ENCODE data around the gene PGM2.

PGM2 gene

DNA sequence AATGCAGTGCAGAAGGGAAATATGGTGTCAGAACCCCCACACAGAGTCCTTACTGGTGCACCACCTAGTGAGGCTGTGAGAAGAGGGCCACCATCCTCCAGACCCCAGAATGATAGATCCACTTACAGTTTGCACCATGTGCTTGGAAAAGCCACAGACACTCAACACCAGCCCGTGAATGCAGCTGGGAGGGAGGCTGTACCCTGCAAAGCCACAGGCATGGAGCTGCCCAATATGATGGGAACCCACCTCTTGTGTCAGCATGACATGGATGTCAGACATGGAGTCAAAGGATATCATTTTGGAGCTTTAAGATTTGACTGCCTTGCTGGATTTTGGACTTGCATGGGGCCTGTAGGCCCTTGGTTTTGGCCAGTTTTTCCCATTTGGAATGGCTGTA is 34.2 kb upstream of the PGM2 start:
- TF ChIP-seq, protein P1, sequence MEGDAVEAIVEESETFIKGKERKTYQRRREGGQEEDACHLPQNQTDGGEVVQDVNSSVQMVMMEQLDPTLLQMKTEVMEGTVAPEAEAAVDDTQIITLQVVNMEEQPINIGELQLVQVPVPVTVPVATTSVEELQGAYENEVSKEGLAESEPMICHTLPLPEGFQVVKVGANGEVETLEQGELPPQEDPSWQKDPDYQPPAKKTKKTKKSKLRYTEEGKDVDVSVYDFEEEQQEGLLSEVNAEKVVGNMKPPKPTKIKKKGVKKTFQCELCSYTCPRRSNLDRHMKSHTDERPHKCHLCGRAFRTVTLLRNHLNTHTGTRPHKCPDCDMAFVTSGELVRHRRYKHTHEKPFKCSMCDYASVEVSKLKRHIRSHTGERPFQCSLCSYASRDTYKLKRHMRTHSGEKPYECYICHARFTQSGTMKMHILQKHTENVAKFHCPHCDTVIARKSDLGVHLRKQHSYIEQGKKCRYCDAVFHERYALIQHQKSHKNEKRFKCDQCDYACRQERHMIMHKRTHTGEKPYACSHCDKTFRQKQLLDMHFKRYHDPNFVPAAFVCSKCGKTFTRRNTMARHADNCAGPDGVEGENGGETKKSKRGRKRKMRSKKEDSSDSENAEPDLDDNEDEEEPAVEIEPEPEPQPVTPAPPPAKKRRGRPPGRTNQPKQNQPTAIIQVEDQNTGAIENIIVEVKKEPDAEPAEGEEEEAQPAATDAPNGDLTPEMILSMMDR (IDR thresholded peaks at IDR 0.05; ENCODE audit: low read depth, low read length) = no peak
- no peak overlapping the region for H3K4me3 ChIP-seq (ENCODE audit: low read depth, low read length)
- in situ Hi-C loops (cut with HindIII; ENCODE audit: low sequenced_read_pairs) = no loop called here
- DNase-seq (ENCODE audit: low read depth, low spot score) = no peak

DNA sequence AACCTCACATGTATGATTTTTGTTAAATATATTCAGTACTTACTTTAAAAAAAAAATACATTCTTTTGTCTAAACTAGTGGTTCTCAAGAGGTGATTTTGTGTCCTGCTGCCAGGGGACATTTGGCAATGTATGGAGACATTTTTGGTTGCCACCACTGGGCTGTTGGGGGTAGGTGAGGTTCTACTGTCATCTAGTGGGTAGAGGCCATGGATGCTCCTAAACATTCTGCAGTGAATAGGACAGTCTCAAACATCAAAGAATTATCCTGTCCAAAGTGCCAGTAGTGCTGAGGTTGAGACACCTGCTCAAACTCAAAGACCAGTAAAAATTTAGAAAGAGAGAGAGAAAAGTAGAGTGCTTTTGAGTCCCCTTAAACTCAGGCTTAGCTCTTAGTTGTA is 32.9 kb upstream of the PGM2 start:
- in situ Hi-C loops (cut with HindIII; ENCODE audit: low sequenced_read_pairs) = no loop called here
- TF ChIP-seq, protein P1 (IDR thresholded peaks at IDR 0.05; ENCODE audit: low read depth, low read length) = peak; percentile 58
- H3K4me3 ChIP-seq (ENCODE audit: low read depth, low read length) = no peak overlapping the region
- DNase-seq (ENCODE audit: low read depth, low spot score) = peak; percentile 2

DNA sequence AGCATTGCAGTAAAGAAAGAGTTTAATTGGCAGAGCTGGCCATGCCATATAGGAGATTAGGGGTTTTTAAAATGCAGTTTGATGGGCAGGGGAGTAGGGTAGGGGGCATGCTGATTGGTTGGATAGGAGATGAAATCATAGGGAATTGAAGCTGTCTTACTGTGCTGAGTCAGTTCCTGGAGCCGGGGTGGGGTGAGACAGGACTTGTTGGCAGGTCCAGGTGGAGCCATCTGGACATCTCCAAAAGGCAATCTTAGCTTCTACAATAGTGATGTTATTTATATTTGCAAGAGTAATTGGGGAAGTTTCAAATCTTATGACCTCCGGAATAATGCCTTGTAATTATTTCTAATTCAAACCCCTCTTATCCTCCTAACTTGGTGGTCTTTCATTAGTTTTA is 32.4 kb upstream of the PGM2 start:
- TF ChIP-seq, protein P1 (IDR thresholded peaks at IDR 0.05; ENCODE audit: low read depth, low read length) = no peak
- DNase-seq (ENCODE audit: low read depth, low spot score) = no peak
- in situ Hi-C loops (cut with HindIII; ENCODE audit: low sequenced_read_pairs) = no loop called here
- no peak overlapping the region for H3K4me3 ChIP-seq (ENCODE audit: low read depth, low read length)

DNA sequence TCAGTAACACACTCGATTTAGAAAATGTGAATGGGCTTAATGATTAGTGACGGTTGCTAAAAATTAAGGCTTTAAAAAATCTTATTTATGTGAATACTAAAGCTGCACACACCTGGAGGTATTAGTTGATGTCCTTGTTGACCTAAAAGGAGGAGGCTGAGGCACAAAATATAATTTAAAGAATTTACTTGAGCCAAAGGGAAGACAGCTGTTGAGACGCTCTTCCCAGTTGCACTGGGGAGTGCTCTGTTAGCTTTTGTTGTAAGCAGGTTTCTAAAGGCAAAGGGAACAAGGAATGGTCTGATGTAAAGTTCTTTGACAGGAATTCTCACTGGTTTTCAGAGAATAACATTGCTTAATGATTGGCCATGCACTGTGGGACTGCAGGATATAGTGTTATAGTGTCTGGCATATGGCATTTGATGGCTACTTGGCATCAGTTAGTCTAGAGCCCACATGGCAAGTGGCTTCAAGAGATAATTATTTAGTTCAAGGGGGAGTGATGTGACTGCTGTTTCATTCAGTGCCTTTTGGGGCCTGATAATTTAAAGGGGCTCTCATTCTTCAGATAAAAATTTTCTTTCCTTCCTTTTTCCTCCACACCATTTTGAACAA is 30.8 kb upstream of the PGM2 start:
- in situ Hi-C loops (cut with HindIII; ENCODE audit: low sequenced_read_pairs) = no loop called here
- TF ChIP-seq, protein P1 (IDR thresholded peaks at IDR 0.05; ENCODE audit: low read depth, low read length) = no peak
- no peak for DNase-seq (ENCODE audit: low read depth, low spot score)

DNA sequence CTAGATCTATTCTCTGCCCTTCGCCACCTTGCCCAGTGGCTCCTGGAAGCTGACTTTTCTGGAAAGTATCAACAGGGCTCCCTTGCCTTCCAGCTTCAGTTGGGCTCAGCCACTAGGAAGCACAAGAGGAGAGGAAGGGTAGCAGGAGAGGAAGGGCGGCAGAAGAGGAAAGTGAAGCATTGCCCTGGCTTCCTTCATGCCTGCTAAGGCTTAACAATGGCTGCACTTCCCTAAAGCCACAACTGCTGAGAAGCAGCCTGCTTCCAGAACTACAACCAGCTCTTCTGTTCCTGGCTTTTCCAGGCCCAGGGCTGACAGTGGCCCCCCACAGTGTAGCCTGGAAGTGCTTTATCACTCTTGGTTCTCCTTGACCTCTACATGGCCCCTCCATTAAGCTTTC is 29.1 kb upstream of the PGM2 start:
- no peak for DNase-seq (ENCODE audit: low read depth, low spot score)
- TF ChIP-seq, protein P1 (IDR thresholded peaks at IDR 0.05; ENCODE audit: low read depth, low read length) = no peak
- in situ Hi-C loops (cut with HindIII; ENCODE audit: low sequenced_read_pairs) = no loop called here
- no peak overlapping the region for H3K4me3 ChIP-seq (ENCODE audit: low read depth, low read length)

More for the DNA sequence above, 30.8 kb upstream of the PGM2 start:
- no peak overlapping the region for H3K4me3 ChIP-seq (ENCODE audit: low read depth, low read length)

DNA sequence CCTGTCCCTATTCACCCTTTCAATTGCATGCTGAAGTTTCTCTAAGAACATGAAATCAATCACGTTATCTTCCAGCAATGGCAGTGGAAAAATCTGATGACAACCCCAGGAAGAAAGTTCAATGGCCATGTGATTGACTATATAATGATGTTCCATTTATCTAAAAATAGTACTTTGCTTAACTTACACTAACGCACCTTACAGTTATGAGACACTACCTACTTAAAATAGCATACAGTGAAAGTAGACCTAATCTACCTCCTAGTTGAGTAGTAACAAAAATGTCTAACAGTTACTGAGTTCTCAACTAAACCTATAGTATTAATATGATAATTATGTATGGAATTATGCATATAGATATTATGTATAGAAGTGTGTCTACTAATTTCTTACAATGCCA is 28.6 kb upstream of the PGM2 start:
- in situ Hi-C loops (cut with HindIII; ENCODE audit: low sequenced_read_pairs) = no loop called here
- H3K4me3 ChIP-seq (ENCODE audit: low read depth, low read length) = no peak overlapping the region
- no peak for DNase-seq (ENCODE audit: low read depth, low spot score)
- TF ChIP-seq, protein P1 (IDR thresholded peaks at IDR 0.05; ENCODE audit: low read depth, low read length) = no peak

Measured in astrocyte of the spinal cord (primary cell).